MM.1S (cell line): ENCODE data around the gene CHRNG.

Source experiments
- DNase-seq: peaks from one replicate; pipeline ENCODE4 v3.0.0-alpha.2; 2015
- H2AFZ ChIP-seq: fragments of 300-600 bp; sonication (generic); 2 replicates; pipeline ENCODE4 v1.6.0; 2016; ENCODE audit warnings: antibody characterized with exemption, low read length
- H3F3A ChIP-seq: fragments of 300-600 bp; sonication (generic); 2 replicates; pipeline ENCODE4 v1.6.1; 2016; ENCODE audit warnings: mild to moderate bottlenecking, antibody characterized with exemption, low read length, moderate library complexity, mixed read lengths; ENCODE audit not compliant: insufficient read depth
- H3K27ac ChIP-seq: fragments of 300-600 bp; sonication (generic); 2 replicates; pipeline ENCODE4 v1.5.1; 2016; ENCODE audit warnings: mild to moderate bottlenecking, low read length
- H3K27me3 ChIP-seq: fragments of 300-600 bp; sonication (generic); replicated peaks from 2 replicates; pipeline ENCODE4 v1.6.0; 2016; ENCODE audit warnings: low read length; ENCODE audit not compliant: insufficient read depth
- H3K36me3 ChIP-seq: fragments of 300-600 bp; sonication (generic); replicated peaks from 2 replicates; pipeline ENCODE4 v1.6.1; 2016; ENCODE audit warnings: mild to moderate bottlenecking, low read length, mixed read lengths; ENCODE audit not compliant: insufficient read depth
- H3K4me1 ChIP-seq: fragments of 300-600 bp; sonication (generic); 2 replicates; pipeline ENCODE4 v1.6.1; 2016; ENCODE audit warnings: low read length, mixed read lengths
- H3K4me2 ChIP-seq: fragments of 300-600 bp; sonication (generic); 2 replicates; pipeline ENCODE4 v1.6.0; 2016; ENCODE audit warnings: low read depth, low read length
- H3K4me3 ChIP-seq: fragments of 300-600 bp; sonication (generic); 2 replicates; pipeline ENCODE4 v1.5.1; 2016; ENCODE audit warnings: low read length, mixed read lengths
- H3K79me2 ChIP-seq: fragments of 300-600 bp; sonication (generic); 2 replicates; pipeline ENCODE4 v1.6.1; 2016; ENCODE audit warnings: mixed run types, low read length, mixed read lengths
- H3K9ac ChIP-seq: fragments of 300-600 bp; sonication (generic); 2 replicates; pipeline ENCODE4 v1.6.1; 2016; ENCODE audit warnings: low read length, mixed read lengths
- H3K9me2 ChIP-seq: fragments of 300-600 bp; sonication (generic); replicated peaks from 2 replicates; pipeline ENCODE4 v1.6.1; 2016; ENCODE audit warnings: mild to moderate bottlenecking, low read length, mixed read lengths; ENCODE audit not compliant: insufficient read depth
- H3K9me3 ChIP-seq: fragments of 300-600 bp; sonication (generic); replicated peaks from 2 replicates; pipeline ENCODE4 v1.6.1; 2016; ENCODE audit warnings: mild to moderate bottlenecking, low read length, mixed read lengths; ENCODE audit not compliant: insufficient read depth
- H4K20me1 ChIP-seq: fragments of 300-600 bp; sonication (generic); 2 replicates; pipeline ENCODE4 v1.6.1; 2016; ENCODE audit warnings: mild to moderate bottlenecking, low read length, moderate library complexity, mixed read lengths; ENCODE audit not compliant: insufficient read depth
- CTCF ChIP-seq: fragments of 300-600 bp; sonication (generic); IDR thresholded peaks from 2 replicates; pipeline ENCODE4 v1.5.1; 2016; ENCODE audit warnings: antibody characterized with exemption, low read length, mixed read lengths
- EZH2 ChIP-seq: fragments of 300-600 bp; sonication (generic); optimal IDR thresholded peaks from 2 replicates; pipeline ENCODE3; 2017; ENCODE audit warnings: low read depth, mild to moderate bottlenecking, antibody characterized with exemption, low read length, mixed read lengths
- EZH2phosphoT487 ChIP-seq: fragments of 300-600 bp; sonication (generic); IDR thresholded peaks from 2 replicates; pipeline ENCODE4 v1.6.1; 2018; ENCODE audit warnings: antibody characterized with exemption, low read length

CHRNG gene

GRCh38 chr2:232587512-232587911, 48.0 kb downstream of the CHRNG start:
- H3K9ac ChIP-seq: no peak overlapping the region
- H3K36me3 ChIP-seq: no peaks in the 10 kb centered on the region
- no peak for TF ChIP-seq CTCF
- no peak for DNase-seq
- H3K27ac ChIP-seq: no peak overlapping the region
- H3K79me2 ChIP-seq: no peaks in the 10 kb centered on the region
- no peaks in the 10 kb centered on the region for H4K20me1 ChIP-seq
- H3K4me3 ChIP-seq: no peak overlapping the region
- no peak overlapping the region for H3K4me2 ChIP-seq
- H2AFZ ChIP-seq: no peak overlapping the region
- no peaks in the 10 kb centered on the region for H3K9me3 ChIP-seq
- H3F3A ChIP-seq: no peaks in the 10 kb centered on the region
- no peaks in the 10 kb centered on the region for H3K9me2 ChIP-seq
- H3K4me1 ChIP-seq: peaks cover 2% of the 10 kb centered on the region
- no peaks in the 10 kb centered on the region for H3K27me3 ChIP-seq

- TF ChIP-seq EZH2phosphoT487 (no peak), CTCF (no peak), EZH2 (no peak)
- Histone ChIP-seq H3K4me2 (no peak overlapping the region), H3K9ac (no peak overlapping the region), H3K4me1 (peaks cover 7% of the 10 kb centered on the region), H3K27me3 (no peaks in the 10 kb centered on the region), H3F3A (no peaks in the 10 kb centered on the region), H3K36me3 (no peaks in the 10 kb centered on the region), H3K9me2 (no peaks in the 10 kb centered on the region), H3K9me3 (no peaks in the 10 kb centered on the region), H3K79me2 (no peaks in the 10 kb centered on the region), H2AFZ (no peak overlapping the region), H4K20me1 (no peaks in the 10 kb centered on the region), H3K4me3 (no peak overlapping the region), H3K27ac (no peak overlapping the region)
- DNase-seq: no peak
Measured at GRCh38 chr2:232588031-232588430, 48.5 kb downstream of the CHRNG start.

- H4K20me1 ChIP-seq: no peaks in the 10 kb centered on the region
- H2AFZ ChIP-seq: no peak overlapping the region
- H3F3A ChIP-seq: no peaks in the 10 kb centered on the region
- DNase-seq: no peak
- peaks cover 11% of the 10 kb centered on the region for H3K4me1 ChIP-seq
- no peaks in the 10 kb centered on the region for H3K9me3 ChIP-seq
- H3K4me3 ChIP-seq: no peak overlapping the region
- no peaks in the 10 kb centered on the region for H3K36me3 ChIP-seq
- H3K9ac ChIP-seq: no peak overlapping the region
- no peak overlapping the region for H3K4me2 ChIP-seq
- no peak overlapping the region for H3K27ac ChIP-seq
- H3K27me3 ChIP-seq: no peaks in the 10 kb centered on the region
- no peaks in the 10 kb centered on the region for H3K79me2 ChIP-seq
- TF ChIP-seq CTCF (no peak), EZH2 (no peak), EZH2phosphoT487 (no peak)
- H3K9me2 ChIP-seq: no peaks in the 10 kb centered on the region
Measured at GRCh38 chr2:232588680-232589585, 49.4 kb downstream of the CHRNG start.
